ENCODE data around the gene WAPL. TPM values are rescaled to one million over a fixed set of nuclear protein-coding genes. Genes with fewer than 3 reads are reported as not detected.
"Not testable (repeated sequence)": the region's sequence is repeated elsewhere in the genome, so short reads cannot be mapped to it uniquely, and the experiment has no call there.

WAPL gene
- 32.8 TPM for polyA plus RNA-seq

- Mint-ChIP-seq H3K9me3 (no peaks in the 10 kb centered on the region), H3K27me3 (no peaks in the 10 kb centered on the region), H3K27ac (peak within 1 kb of the TSS; percentile 86 to 99 (median 97)), H3K4me3 (peak within 1 kb of the TSS; percentile 92 to 99 (median 96)), H3K36me3 (no peaks in the 10 kb centered on the region), H3K4me1 (peaks cover 24 to 36% (median 28%) of the 10 kb centered on the region in 3 donors)
Measured at GRCh38 chr10:86521678-86522509, at the start of gene WAPL. Gene WAPL (minus strand): TSS chr10:86521792. CDS start chr10:86518069, 3,723 bp downstream.

- Mint-ChIP-seq H3K4me3 (no peak overlapping the region), H3K4me1 (peaks cover 0 to 2% (median 0%) of the 10 kb centered on the region in 3 donors), H3K9me3 (peaks cover 0 to 4% (median 3%) of the 10 kb centered on the region in 3 donors), H3K27me3 (no peaks in the 10 kb centered on the region), H3K27ac (no peak overlapping the region), H3K36me3 (peaks cover 5% of the 10 kb centered on the region)
Measured at GRCh38 chr10:86569335-86569734, 47.7 kb upstream of the WAPL start.

- H3K27me3 Mint-ChIP-seq, H3K4me1 Mint-ChIP-seq: not testable (repeated sequence)
Measured at GRCh38 chr10:86566518-86566917, 44.9 kb upstream of the WAPL start.

GRCh38 chr10:86563338-86563737, 41.7 kb upstream of the WAPL start:
- not testable (repeated sequence) for H3K4me3 Mint-ChIP-seq, H3K4me1 Mint-ChIP-seq, H3K9me3 Mint-ChIP-seq, H3K27ac Mint-ChIP-seq, H3K27me3 Mint-ChIP-seq, H3K36me3 Mint-ChIP-seq

More at GRCh38 chr10:86566518-86566917, 44.9 kb upstream of the WAPL start:
- not testable (repeated sequence) for H3K27ac Mint-ChIP-seq, H3K36me3 Mint-ChIP-seq, H3K9me3 Mint-ChIP-seq, H3K4me3 Mint-ChIP-seq

- H3K27ac Mint-ChIP-seq = not testable (repeated sequence)
Measured at GRCh38 chr10:86558695-86559094, 37.1 kb upstream of the WAPL start.

GRCh38 chr10:86556933-86557649, 35.5 kb upstream of the WAPL start:
- Mint-ChIP-seq H3K27ac (no peak overlapping the region), H3K4me1 (peaks cover 0 to 1% (median 0%) of the 10 kb centered on the region in 3 donors), H3K27me3 (peaks cover 7% of the 10 kb centered on the region), H3K9me3 (no peaks in the 10 kb centered on the region), H3K4me3 (no peak overlapping the region), H3K36me3 (peaks cover 4% of the 10 kb centered on the region)

More at GRCh38 chr10:86558695-86559094, 37.1 kb upstream of the WAPL start:
- H3K36me3 Mint-ChIP-seq, H3K27me3 Mint-ChIP-seq, H3K9me3 Mint-ChIP-seq, H3K4me3 Mint-ChIP-seq, H3K4me1 Mint-ChIP-seq: not testable (repeated sequence)

GRCh38 chr10:86556532-86556931, 34.9 kb upstream of the WAPL start:
- Mint-ChIP-seq H3K4me1 (peaks cover 0 to 1% (median 0%) of the 10 kb centered on the region in 3 donors), H3K4me3 (no peak overlapping the region), H3K9me3 (no peaks in the 10 kb centered on the region), H3K27ac (no peak overlapping the region), H3K36me3 (peaks cover 4% of the 10 kb centered on the region), H3K27me3 (peaks cover 7% of the 10 kb centered on the region)

GRCh38 chr10:86553639-86554038, 32.0 kb upstream of the WAPL start:
- Mint-ChIP-seq H3K27ac (no peak overlapping the region), H3K9me3 (peaks cover 0 to under 1% (median 0%) of the 10 kb centered on the region in 3 donors), H3K36me3 (peaks cover 4% of the 10 kb centered on the region), H3K4me3 (no peak overlapping the region), H3K27me3 (peaks cover 7% of the 10 kb centered on the region), H3K4me1 (peaks cover 0 to 1% (median 0%) of the 10 kb centered on the region in 3 donors)

GRCh38 chr10:86553213-86553612, 31.6 kb upstream of the WAPL start:
- H3K4me1 Mint-ChIP-seq = peaks cover 0 to 1% (median 0%) of the 10 kb centered on the region in 3 donors
- peaks cover 7% of the 10 kb centered on the region for H3K27me3 Mint-ChIP-seq
- no peak overlapping the region for H3K4me3 Mint-ChIP-seq
- H3K36me3 Mint-ChIP-seq = peaks cover 4% of the 10 kb centered on the region
- H3K27ac Mint-ChIP-seq = no peak overlapping the region
- H3K9me3 Mint-ChIP-seq = peaks cover 0 to 3% (median 0%) of the 10 kb centered on the region in 3 donors

GRCh38 chr10:86547296-86547695, 25.7 kb upstream of the WAPL start:
- peaks cover 0 to 8% (median 1%) of the 10 kb centered on the region in 3 donors for H3K9me3 Mint-ChIP-seq
- H3K36me3 Mint-ChIP-seq = peaks cover 2% of the 10 kb centered on the region
- H3K4me3 Mint-ChIP-seq = peak overlapping the region in 1 of 4 donors; percentile 79
- no peaks in the 10 kb centered on the region for H3K4me1 Mint-ChIP-seq
- no peaks in the 10 kb centered on the region for H3K27me3 Mint-ChIP-seq
- no peak overlapping the region for H3K27ac Mint-ChIP-seq

GRCh38 chr10:86545101-86545500, 23.5 kb upstream of the WAPL start:
- Mint-ChIP-seq H3K36me3 (peaks cover 2% of the 10 kb centered on the region), H3K9me3 (peaks cover 0 to 8% (median 1%) of the 10 kb centered on the region in 3 donors), H3K4me3 (no peak overlapping the region), H3K27ac (no peak overlapping the region), H3K27me3 (no peaks in the 10 kb centered on the region), H3K4me1 (no peaks in the 10 kb centered on the region)

GRCh38 chr10:86540016-86540415, 18.4 kb upstream of the WAPL start:
- Mint-ChIP-seq H3K36me3 (no peaks in the 10 kb centered on the region), H3K4me3 (peak overlapping the region in 1 of 4 donors; percentile 80), H3K27me3 (peaks cover 3% of the 10 kb centered on the region), H3K27ac (no peak overlapping the region), H3K4me1 (peaks cover 11 to 16% (median 13%) of the 10 kb centered on the region in 3 donors), H3K9me3 (no peaks in the 10 kb centered on the region)

GRCh38 chr10:86538547-86538946, 17.0 kb upstream of the WAPL start:
- H3K4me1 Mint-ChIP-seq = peaks cover 11 to 16% (median 13%) of the 10 kb centered on the region in 3 donors
- H3K27me3 Mint-ChIP-seq = peaks cover 3% of the 10 kb centered on the region
- peak overlapping the region in 2 of 3 donors; percentile 59 to 80 for H3K27ac Mint-ChIP-seq
- H3K4me3 Mint-ChIP-seq = peak overlapping the region; percentile 43 to 76 (median 54)
- no peaks in the 10 kb centered on the region for H3K9me3 Mint-ChIP-seq
- H3K36me3 Mint-ChIP-seq = no peaks in the 10 kb centered on the region

- H3K36me3 Mint-ChIP-seq = not testable (repeated sequence)
- peak overlapping the region in 1 of 4 donors; percentile 76 for H3K4me3 Mint-ChIP-seq
Measured at GRCh38 chr10:86538040-86538439, 16.4 kb upstream of the WAPL start.

GRCh38 chr10:86536294-86536861, 14.8 kb upstream of the WAPL start:
- H3K36me3 Mint-ChIP-seq = no peaks in the 10 kb centered on the region
- peak overlapping the region in 2 of 3 donors; percentile 31 to 51 for H3K27ac Mint-ChIP-seq
- peaks cover 11 to 16% (median 13%) of the 10 kb centered on the region in 3 donors for H3K4me1 Mint-ChIP-seq
- H3K4me3 Mint-ChIP-seq = peak overlapping the region; percentile 76 to 90 (median 84)
- H3K9me3 Mint-ChIP-seq = no peaks in the 10 kb centered on the region
- peaks cover 3% of the 10 kb centered on the region for H3K27me3 Mint-ChIP-seq

More at GRCh38 chr10:86538040-86538439, 16.4 kb upstream of the WAPL start:
- H3K27me3 Mint-ChIP-seq, H3K9me3 Mint-ChIP-seq: not testable (repeated sequence)
- peak overlapping the region in 1 of 3 donors; percentile 59 for H3K27ac Mint-ChIP-seq
- peaks cover 11 to 16% (median 13%) of the 10 kb centered on the region in 3 donors for H3K4me1 Mint-ChIP-seq
